Liver (tissue), 3 donors: Measurements from ENCODE around the gene PTPN2.

Source experiments
- CTCF ChIP-seq: fragments of 150-350 bp; IDR thresholded peaks from 2 replicates; pipeline ENCODE4 v1.5.1; 2017; ENCODE audit warnings: improper control_type of control experiment, low read depth, low read length; ENCODE audit not compliant: missing input control
- FOXA1 ChIP-seq: IDR thresholded peaks from 2 replicates; pipeline ENCODE4 v1.6.1; 2016; ENCODE audit warnings: antibody characterized with exemption
- HNF4A ChIP-seq, 2 donors: conservative IDR thresholded peaks; 2 replicates each; pipeline ENCODE4 v1.6.1; 2016; ENCODE audit warnings: antibody characterized with exemption in 2 of 2, mild to moderate bottlenecking in 2 of 2
- HNF4G ChIP-seq: IDR thresholded peaks from 2 replicates; pipeline ENCODE4 v1.6.1; 2016; ENCODE audit warnings: antibody characterized with exemption
- JUND ChIP-seq, 2 donors: IDR thresholded peaks; 2 replicates each; pipeline ENCODE4 v1.6.1; 2016; ENCODE audit warnings: antibody characterized with exemption in 2 of 2
- NR2F2 ChIP-seq: IDR thresholded peaks from 2 replicates; pipeline ENCODE4 v1.6.1; 2016; ENCODE audit warnings: antibody characterized with exemption
- RAD21 ChIP-seq, 2 donors: IDR thresholded peaks; 2 replicates each; pipeline ENCODE4 v1.6.1; 2016; ENCODE audit warnings: antibody characterized with exemption in 2 of 2, mild to moderate bottlenecking in 2 of 2
- SP1 ChIP-seq: IDR thresholded peaks from 2 replicates; pipeline ENCODE4 v1.6.1; 2018; ENCODE audit warnings: antibody characterized with exemption, mild to moderate bottlenecking
- TAF1 ChIP-seq: conservative IDR thresholded peaks from 2 replicates; pipeline ENCODE4 v1.6.1; 2016; ENCODE audit warnings: antibody characterized with exemption, mild to moderate bottlenecking
- YY1 ChIP-seq: IDR thresholded peaks from 2 replicates; pipeline ENCODE4 v1.6.1; 2016; ENCODE audit warnings: antibody characterized with exemption, mild to moderate bottlenecking
- ZBTB33 ChIP-seq: IDR thresholded peaks from 2 replicates; pipeline ENCODE4 v1.6.1; 2016; ENCODE audit warnings: antibody characterized with exemption
- TF ChIP-seq, protein P1 (sequence below): IDR thresholded peaks from 2 replicates; pipeline ENCODE4 v1.6.1; 2016; ENCODE audit warnings: antibody characterized with exemption, mild to moderate bottlenecking
- TF ChIP-seq, protein P2 (sequence below): IDR thresholded peaks from 2 replicates; pipeline ENCODE4 v1.6.1; 2016; ENCODE audit warnings: antibody characterized with exemption
- TF ChIP-seq, protein P3 (sequence below): IDR thresholded peaks from 2 replicates; pipeline ENCODE4 v1.6.1; 2016; ENCODE audit warnings: antibody characterized with exemption
- donor health status: healthy.
- donor health status: healthy.

- no peak for TF ChIP-seq CTCF
- no peak for TF ChIP-seq RAD21 (IDR thresholded peaks at IDR 0.05)
- TF ChIP-seq, protein P1, sequence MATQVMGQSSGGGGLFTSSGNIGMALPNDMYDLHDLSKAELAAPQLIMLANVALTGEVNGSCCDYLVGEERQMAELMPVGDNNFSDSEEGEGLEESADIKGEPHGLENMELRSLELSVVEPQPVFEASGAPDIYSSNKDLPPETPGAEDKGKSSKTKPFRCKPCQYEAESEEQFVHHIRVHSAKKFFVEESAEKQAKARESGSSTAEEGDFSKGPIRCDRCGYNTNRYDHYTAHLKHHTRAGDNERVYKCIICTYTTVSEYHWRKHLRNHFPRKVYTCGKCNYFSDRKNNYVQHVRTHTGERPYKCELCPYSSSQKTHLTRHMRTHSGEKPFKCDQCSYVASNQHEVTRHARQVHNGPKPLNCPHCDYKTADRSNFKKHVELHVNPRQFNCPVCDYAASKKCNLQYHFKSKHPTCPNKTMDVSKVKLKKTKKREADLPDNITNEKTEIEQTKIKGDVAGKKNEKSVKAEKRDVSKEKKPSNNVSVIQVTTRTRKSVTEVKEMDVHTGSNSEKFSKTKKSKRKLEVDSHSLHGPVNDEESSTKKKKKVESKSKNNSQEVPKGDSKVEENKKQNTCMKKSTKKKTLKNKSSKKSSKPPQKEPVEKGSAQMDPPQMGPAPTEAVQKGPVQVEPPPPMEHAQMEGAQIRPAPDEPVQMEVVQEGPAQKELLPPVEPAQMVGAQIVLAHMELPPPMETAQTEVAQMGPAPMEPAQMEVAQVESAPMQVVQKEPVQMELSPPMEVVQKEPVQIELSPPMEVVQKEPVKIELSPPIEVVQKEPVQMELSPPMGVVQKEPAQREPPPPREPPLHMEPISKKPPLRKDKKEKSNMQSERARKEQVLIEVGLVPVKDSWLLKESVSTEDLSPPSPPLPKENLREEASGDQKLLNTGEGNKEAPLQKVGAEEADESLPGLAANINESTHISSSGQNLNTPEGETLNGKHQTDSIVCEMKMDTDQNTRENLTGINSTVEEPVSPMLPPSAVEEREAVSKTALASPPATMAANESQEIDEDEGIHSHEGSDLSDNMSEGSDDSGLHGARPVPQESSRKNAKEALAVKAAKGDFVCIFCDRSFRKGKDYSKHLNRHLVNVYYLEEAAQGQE, result no peak
- TF ChIP-seq YY1, result no peak
- TF ChIP-seq HNF4G, result no peak
- no peak for TF ChIP-seq ZBTB33
- no peak for TF ChIP-seq SP1
- no peak for TF ChIP-seq TAF1
- TF ChIP-seq, protein P2, sequence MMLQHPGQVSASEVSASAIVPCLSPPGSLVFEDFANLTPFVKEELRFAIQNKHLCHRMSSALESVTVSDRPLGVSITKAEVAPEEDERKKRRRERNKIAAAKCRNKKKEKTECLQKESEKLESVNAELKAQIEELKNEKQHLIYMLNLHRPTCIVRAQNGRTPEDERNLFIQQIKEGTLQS, result no peak
- TF ChIP-seq NR2F2, result no peak
- no peak for TF ChIP-seq HNF4A (conservative IDR thresholded peaks at IDR 0.05)
- TF ChIP-seq JUND (IDR thresholded peaks at IDR 0.05), result no peak
- TF ChIP-seq, protein P3, sequence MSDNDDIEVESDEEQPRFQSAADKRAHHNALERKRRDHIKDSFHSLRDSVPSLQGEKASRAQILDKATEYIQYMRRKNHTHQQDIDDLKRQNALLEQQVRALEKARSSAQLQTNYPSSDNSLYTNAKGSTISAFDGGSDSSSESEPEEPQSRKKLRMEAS, result no peak
- no peak for TF ChIP-seq FOXA1
These were observed 67.6 kb downstream of the PTPN2 start for GRCh38 chr18:12816451-12816850.
